ENCODE data around the gene DDT.
"Not testable (repeated sequence)": the region's sequence is repeated elsewhere in the genome, so short reads cannot be mapped to it uniquely, and the experiment has no call there.

Gene DDT

DNA sequence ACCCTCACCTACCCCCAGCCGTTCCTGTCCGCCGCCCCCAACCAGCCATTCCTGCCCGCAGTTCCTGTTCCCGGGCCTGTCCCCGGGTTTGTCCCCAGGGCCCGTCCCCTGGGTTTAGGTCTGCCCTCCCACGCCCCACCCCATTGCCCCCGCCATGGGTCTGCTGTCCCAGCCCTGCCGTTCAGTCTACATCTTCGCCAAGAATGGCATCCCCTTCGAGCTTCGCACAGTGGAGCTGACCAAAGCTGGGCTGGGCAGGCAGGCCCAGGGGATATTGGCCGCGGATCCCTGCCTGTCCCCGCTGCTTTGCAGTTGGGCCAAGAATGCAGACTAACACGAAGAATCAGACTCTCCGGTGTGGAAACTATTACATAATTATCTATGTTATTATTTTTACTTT lies 24.5 kb downstream of the DDT start:
- not testable (repeated sequence) for DNase-seq

DNA sequence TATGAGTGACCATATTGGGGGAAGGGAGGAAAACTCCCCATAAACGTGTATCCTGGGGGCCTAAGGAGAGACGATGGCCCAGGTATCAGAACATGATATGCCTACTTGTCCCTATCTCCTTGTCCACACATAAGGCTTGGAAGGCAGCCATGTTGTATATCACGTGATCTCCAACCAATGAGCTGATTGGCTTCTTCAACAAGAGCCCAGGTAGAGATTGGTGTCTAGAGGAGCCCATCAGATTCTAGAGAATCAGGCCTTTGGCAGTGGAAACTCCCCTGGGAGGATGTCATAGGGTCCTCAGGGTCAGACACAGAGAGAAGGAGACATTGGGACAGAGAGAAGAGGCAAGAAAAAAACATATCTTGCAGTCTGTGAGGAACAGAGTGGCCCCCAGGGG lies 26.9 kb downstream of the DDT start:
- DNase-seq = not testable (repeated sequence)

DNA sequence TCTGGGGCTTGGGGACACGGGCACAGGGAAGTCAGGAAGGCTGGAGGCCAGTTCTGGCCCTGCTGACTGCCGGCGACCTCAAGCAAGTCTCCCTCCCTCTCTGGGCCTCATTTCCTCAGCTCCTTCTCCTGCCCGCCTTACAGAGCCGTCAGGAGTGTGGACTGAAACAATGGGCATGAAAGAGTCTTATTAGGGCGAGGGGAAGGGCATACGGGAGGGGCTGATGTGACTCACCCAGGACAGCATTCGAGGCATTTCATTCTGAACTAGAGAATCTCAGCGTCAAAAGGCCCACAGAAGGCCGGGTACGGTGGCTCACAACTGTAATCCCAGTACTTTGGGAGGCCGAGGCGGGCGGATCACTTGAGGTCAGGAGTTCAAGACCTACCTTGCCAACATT lies 34.1 kb downstream of the DDT start:
- not testable (repeated sequence) for DNase-seq

DNA sequence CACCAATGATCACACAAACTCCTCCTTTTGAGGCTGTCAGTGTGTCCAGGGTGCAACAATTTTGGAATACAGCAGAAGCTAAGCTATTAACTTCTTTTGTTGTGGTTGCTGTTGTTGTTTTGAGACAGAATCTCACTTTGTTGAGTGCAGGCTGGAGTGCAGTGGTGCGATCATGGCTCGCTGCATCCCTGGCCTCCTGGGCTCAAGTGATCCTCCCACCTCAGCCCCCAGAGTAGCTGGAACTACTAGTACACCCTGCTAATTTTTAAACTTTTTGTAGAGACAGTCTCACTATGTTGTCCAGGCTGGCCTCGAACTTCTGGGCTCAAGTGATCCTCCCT lies 35.3 kb downstream of the DDT start:
- DNase-seq = no peak

DNA sequence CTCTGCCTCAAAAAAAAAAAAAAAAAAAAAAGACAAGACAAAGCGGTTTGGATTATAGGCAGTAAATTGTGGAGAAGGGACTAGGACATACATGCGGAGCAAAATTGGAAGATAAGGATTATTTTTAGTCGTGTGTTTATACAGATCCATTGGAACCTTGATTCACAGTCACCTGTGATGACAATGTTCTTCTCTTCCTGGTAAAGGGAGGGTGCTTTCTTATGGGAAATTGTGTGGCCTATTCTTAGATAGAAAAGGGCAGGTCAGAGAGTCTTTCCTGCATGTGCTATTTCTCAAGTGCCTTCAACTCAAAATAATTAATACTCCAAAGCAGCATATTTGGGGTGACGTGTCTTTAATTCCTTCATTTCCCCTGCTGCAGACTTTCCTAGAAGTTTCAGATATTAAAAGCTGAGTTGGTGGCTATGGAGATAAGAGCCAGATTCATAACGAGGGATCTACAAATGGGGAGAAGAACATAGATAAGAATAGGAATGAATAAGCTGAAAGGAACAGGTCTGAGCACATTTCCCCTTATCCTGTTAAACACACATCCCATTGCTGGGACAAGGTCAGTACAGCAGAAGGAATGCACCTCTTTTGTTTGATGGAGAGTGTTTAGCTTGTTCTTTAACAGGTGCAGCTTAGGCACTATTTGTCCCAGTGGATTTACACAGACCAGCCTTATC lies 35.8 kb downstream of the DDT start:
- no peak for DNase-seq

DNA sequence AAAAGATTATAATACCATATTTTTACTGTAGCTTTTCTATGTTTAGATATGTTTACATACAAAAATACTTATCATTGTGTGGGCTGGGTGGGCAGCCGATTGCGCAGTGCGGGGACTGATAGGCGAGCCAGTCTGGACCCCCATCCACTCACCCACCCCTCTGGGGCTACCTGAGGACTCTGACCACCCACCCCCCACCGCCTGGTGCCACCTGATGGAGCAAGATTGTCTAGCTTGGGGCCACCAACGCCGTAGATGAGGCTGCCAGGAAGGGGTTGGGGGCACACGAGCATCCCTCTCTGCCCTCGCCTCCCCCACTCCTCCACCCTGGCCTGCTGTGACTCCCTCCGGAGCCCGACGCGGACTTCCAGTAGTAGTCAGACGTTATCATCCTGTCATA lies 47.7 kb downstream of the DDT start:
- no peak for DNase-seq

DNA sequence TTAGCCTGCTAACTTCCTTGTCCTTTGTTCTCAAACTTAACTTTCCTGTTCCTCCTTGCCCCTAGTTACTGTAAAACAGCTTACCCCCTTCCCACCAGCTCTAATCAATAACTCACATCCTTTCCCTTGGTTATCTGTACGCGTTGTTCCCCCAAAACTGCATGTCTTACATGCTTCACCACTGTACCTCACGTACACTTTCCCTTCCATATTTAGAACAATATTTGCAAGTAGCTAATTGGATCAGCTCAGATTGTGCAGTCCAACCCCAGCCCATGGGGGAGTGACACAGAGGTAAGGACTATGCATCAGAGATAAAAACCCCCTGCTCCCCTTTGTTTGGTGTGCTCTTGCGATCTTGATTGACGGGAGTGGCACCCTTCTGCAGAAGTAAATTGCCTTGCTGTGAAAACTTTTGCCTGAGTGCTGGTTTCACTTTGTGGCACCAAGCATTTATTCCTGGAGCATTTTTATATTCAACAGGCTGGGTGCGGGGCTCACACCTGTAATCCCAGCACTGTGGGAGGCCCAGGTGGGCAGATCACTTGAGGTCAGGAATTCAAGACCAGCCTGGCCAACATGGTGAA lies 49.1 kb downstream of the DDT start:
- DNase-seq = no peak

DNA sequence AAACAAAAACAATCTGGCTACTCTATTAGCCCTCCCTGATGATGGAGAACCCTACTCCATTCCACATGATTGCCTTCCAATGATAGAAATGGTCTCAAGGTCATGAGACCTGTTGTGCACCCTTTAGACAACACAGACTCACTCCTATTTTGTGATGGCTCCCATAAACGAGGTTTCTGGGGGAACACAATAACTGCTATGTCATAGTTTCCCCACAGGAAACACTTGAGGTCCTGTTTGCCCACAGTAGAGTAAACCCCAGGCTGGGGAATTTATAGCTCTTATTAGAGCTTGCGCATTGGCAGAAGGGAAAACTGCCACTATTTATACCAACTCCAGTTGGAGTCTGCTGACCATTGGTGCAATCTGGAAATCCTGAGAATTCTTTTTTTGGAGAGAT lies 51.3 kb downstream of the DDT start:
- DNase-seq = no peak

DNA sequence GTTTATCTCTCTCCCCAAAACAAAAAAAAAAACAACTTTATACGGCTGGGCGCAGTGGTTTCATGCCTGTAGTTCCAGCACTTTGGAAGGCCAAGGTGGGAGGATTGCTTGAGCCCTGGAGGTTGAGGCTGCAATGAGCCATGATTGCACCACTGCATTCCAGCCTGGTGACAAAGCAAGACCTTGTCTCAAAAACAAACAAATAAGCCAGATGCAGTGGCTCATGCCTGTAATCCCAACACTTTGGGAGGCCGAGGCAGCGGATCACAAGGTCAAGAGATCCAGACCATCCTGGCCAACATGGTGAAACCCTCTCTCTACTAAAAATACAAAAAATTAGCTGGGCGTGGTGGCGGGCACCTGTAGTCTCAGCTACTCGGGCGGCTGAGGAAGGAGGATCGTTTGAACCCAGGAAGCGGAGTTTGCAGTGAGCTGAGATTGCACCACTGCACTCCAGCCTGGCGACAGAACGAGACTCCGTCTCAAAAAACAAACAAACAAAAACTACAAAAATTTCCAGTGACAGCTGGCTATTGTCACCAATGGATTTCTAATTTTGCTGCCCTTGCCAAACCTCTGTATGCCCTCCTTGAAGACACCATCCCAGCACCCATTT lies 52.5 kb downstream of the DDT start:
- DNase-seq = not testable (repeated sequence)

Measured in NCI-H187 treated with DMSO at 0.1 percent for 48 hours (cell line).